WTC11 (cell line): ENCODE measurements around the gene ZNF598. TPM values are rescaled to one million over a fixed set of nuclear protein-coding genes. Genes with fewer than 3 reads are reported as not detected.

Experiments
- ATAC-seq: fragments of 200-7000 bp; cut with Tn5 transposase; 2 replicates; pipeline ENCODE4 v1.10.0; 2021; ENCODE audit warnings: mild to moderate bottlenecking, moderate library complexity
- CTCF ChIA-PET: fragments of 300-600 bp; sonication (Branson Sonifier 250); formaldehyde crosslinking; loops from one replicate; lab custom pipeline; 2021; ENCODE audit warnings: antibody characterized with exemption; lab: Charles Lee
- POLR2A ChIA-PET: fragments of 350-600 bp; sonication (Branson Sonifier 250); formaldehyde crosslinking; loops from one replicate; lab custom pipeline; 2021; ENCODE audit warnings: antibody characterized with exemption; lab: Charles Lee
- DNase-seq: peaks from one replicate; pipeline ENCODE4 v3.0.0; 2021; ENCODE audit warnings: low spot score
- H3K27ac Mint-ChIP-seq: 2 replicates; pipeline ENCODE4 v1.8.0; 2021; ENCODE audit warnings: mixed read lengths
- H3K27me3 Mint-ChIP-seq: 2 replicates; pipeline ENCODE4 v1.8.0; 2021; ENCODE audit warnings: low read depth, mild to moderate bottlenecking, moderate library complexity, mixed read lengths
- H3K36me3 Mint-ChIP-seq: 2 replicates; pipeline ENCODE4 v1.8.0; 2021; ENCODE audit warnings: mixed read lengths
- H3K4me1 Mint-ChIP-seq: 2 replicates; pipeline ENCODE4 v1.8.0; 2022; ENCODE audit warnings: mixed read lengths
- H3K4me3 Mint-ChIP-seq: 2 replicates; pipeline ENCODE4 v1.8.0; 2021; ENCODE audit warnings: mild to moderate bottlenecking, moderate library complexity, mixed read lengths
- H3K9me3 Mint-ChIP-seq: 2 replicates; pipeline ENCODE4 v1.8.0; 2021; ENCODE audit warnings: mixed read lengths
- CTCF ChIP-seq: fragments of 200-600 bp; IDR thresholded peaks from 2 replicates; pipeline ENCODE4 v1.8.0; 2022; ENCODE audit warnings: antibody characterized with exemption
- ELF4 ChIP-seq: sonication (generic); formaldehyde crosslinking; IDR thresholded peaks from 2 replicates; pipeline ENCODE4 v1.8.1; 2022; ENCODE audit warnings: low read depth, mild to moderate bottlenecking, moderate library complexity, missing genetic modification reagents
- FOXK1 ChIP-seq: sonication (generic); formaldehyde crosslinking; IDR thresholded peaks from 2 replicates; pipeline ENCODE4 v1.8.0; 2022; ENCODE audit warnings: mild to moderate bottlenecking, moderate library complexity, missing genetic modification reagents
- GABPB1 ChIP-seq: sonication (generic); formaldehyde crosslinking; IDR thresholded peaks from 2 replicates; pipeline ENCODE4 v1.8.1; 2023; ENCODE audit warnings: mild to moderate bottlenecking, missing genetic modification reagents
- HMGA2 ChIP-seq: fragments of 250-450 bp; sonication (Bioruptor Pico); IDR thresholded peaks from 2 replicates; pipeline ENCODE4 v1.4.0; 2021; ENCODE audit warnings: mild to moderate bottlenecking, moderate library complexity
- HMGXB4 ChIP-seq: sonication (generic); formaldehyde crosslinking; IDR thresholded peaks from 2 replicates; pipeline ENCODE4 v1.8.1; 2023; ENCODE audit warnings: mild to moderate bottlenecking, moderate library complexity, missing genetic modification reagents
- IRF1 ChIP-seq: sonication (generic); formaldehyde crosslinking; IDR thresholded peaks from 2 replicates; pipeline ENCODE4 v1.8.0; 2023; ENCODE audit warnings: missing genetic modification reagents
- JUN ChIP-seq: sonication (generic); formaldehyde crosslinking; IDR thresholded peaks from 2 replicates; pipeline ENCODE4 v1.8.0; 2023; ENCODE audit warnings: mild to moderate bottlenecking, missing genetic modification reagents
- KAT7 ChIP-seq: sonication (generic); formaldehyde crosslinking; IDR thresholded peaks from 2 replicates; pipeline ENCODE4 v1.8.1; 2023; ENCODE audit warnings: missing genetic modification reagents, mild to moderate bottlenecking, borderline replicate concordance
- NFATC4 ChIP-seq: fragments of 250-450 bp; sonication (Bioruptor Pico); IDR thresholded peaks from 2 replicates; pipeline ENCODE4 v1.9.0; 2021; ENCODE audit warnings: mild to moderate bottlenecking
- NFE2L1 ChIP-seq: sonication (generic); formaldehyde crosslinking; IDR thresholded peaks from 2 replicates; pipeline ENCODE4 v1.8.1; 2023; ENCODE audit warnings: missing genetic modification reagents
- NFYB ChIP-seq: sonication (generic); formaldehyde crosslinking; conservative IDR thresholded peaks from 2 replicates; pipeline ENCODE4 v1.8.0; 2022; ENCODE audit warnings: low read depth, missing genetic modification reagents
- NR2C2 ChIP-seq: sonication (generic); formaldehyde crosslinking; IDR thresholded peaks from 2 replicates; pipeline ENCODE4 v1.8.0; 2022; ENCODE audit warnings: mild to moderate bottlenecking, missing genetic modification reagents
- PRRX2 ChIP-seq: fragments of 250-450 bp; sonication (Bioruptor Pico); IDR thresholded peaks from 2 replicates; pipeline ENCODE4 v1.8.0; 2021; ENCODE audit warnings: mild to moderate bottlenecking
- SP1 ChIP-seq: sonication (generic); formaldehyde crosslinking; conservative IDR thresholded peaks from 2 replicates; pipeline ENCODE4 v1.8.1; 2022; ENCODE audit warnings: missing genetic modification reagents
- TCF7 ChIP-seq: sonication (generic); formaldehyde crosslinking; IDR thresholded peaks from 2 replicates; pipeline ENCODE4 v1.8.0; 2022; ENCODE audit warnings: mild to moderate bottlenecking, low read depth, missing genetic modification reagents, moderate library complexity
- TEAD1 ChIP-seq: sonication (generic); formaldehyde crosslinking; IDR thresholded peaks from 2 replicates; pipeline ENCODE4 v1.8.0; 2022; ENCODE audit warnings: mild to moderate bottlenecking, missing genetic modification reagents
- TEAD4 ChIP-seq: sonication (generic); formaldehyde crosslinking; IDR thresholded peaks from 2 replicates; pipeline ENCODE4 v1.8.0; 2022; ENCODE audit warnings: mild to moderate bottlenecking, missing genetic modification reagents
- ZBTB21 ChIP-seq: sonication (generic); formaldehyde crosslinking; IDR thresholded peaks from 2 replicates; pipeline ENCODE4 v1.8.1; 2023; ENCODE audit warnings: mild to moderate bottlenecking, missing genetic modification reagents, borderline replicate concordance
- ZNF396 ChIP-seq: fragments of 250-450 bp; sonication (Bioruptor Pico); IDR thresholded peaks from 2 replicates; pipeline ENCODE4 v1.8.0; 2021; ENCODE audit warnings: mild to moderate bottlenecking, moderate library complexity, borderline replicate concordance
- ZNF423 ChIP-seq: fragments of 250-450 bp; sonication (Bioruptor Pico); IDR thresholded peaks from 2 replicates; pipeline ENCODE4 v2.1.2; 2022; ENCODE audit warnings: mild to moderate bottlenecking, moderate library complexity
- total RNA-seq: library from RNA; stranded (reverse); gene quantifications from 3 replicates; pipeline ENCODE4 v1.2.3, GENCODE V29; 2021
- TF ChIP-seq, protein P1 (sequence below): sonication (generic); formaldehyde crosslinking; IDR thresholded peaks from 2 replicates; pipeline ENCODE4 v1.8.1; 2022; ENCODE audit warnings: mild to moderate bottlenecking, moderate library complexity, missing genetic modification reagents
- TF ChIP-seq, protein P2 (sequence below): fragments of 250-450 bp; sonication (Bioruptor Pico); IDR thresholded peaks from 2 replicates; pipeline ENCODE4 v1.9.0; 2021; ENCODE audit warnings: moderate library complexity, mild to moderate bottlenecking, inconsistent platforms, borderline replicate concordance
- TF ChIP-seq, protein P3 (sequence below): sonication (generic); formaldehyde crosslinking; IDR thresholded peaks from 2 replicates; pipeline ENCODE4 v1.8.1; 2023; ENCODE audit warnings: mild to moderate bottlenecking, missing genetic modification reagents
- TF ChIP-seq, protein P4 (sequence below): fragments of 250-450 bp; sonication (Bioruptor Pico); IDR thresholded peaks from 2 replicates; pipeline ENCODE4 v1.8.0; 2021; ENCODE audit warnings: mild to moderate bottlenecking
- TF ChIP-seq, protein P5 (sequence below): sonication (generic); formaldehyde crosslinking; IDR thresholded peaks from 2 replicates; pipeline ENCODE4 v1.8.1; 2022; ENCODE audit warnings: low read depth, missing genetic modification reagents, borderline replicate concordance

Gene ZNF598
- total RNA-seq, 1 experiment from 2014 or later: 66.4 TPM

DNA sequence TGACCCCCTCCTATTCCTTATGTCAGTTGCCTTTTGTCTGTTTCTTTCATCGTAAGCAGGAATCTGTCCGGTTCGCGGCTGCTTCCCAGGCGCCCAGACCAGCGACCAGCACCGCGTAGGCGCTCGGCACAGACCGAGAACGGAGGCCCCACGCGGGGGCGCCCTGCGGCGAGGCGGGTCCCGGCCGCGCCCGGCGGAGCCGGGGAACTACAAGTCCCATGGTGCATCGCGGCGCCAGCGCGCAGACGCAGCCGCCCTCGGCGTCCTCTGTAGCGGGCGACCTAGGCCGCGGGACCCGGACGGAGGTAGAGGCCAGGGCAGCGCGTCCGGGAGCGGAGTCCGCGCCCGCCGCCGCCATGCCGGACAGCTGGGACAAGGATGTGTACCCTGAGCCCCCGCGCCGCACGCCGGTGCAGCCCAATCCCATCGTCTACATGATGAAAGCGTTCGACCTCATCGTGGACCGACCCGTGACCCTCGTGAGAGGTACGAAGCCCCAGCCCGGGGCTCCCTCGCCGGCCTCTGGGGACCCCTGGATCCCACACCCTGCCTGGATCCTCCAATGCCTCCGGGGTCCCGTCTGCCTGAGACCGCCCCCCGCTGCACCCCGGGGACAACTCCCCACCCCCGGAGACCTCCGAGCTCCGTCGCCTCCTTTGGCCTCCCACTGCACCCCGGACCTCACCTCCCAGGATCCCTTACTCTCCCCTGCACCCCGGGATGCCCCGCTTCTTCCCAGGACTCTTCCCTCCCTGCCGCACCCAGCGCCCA lies 50.2 kb downstream of the ZNF598 start, which contains the start of gene NDUFB10 (continued):
- TF ChIP-seq JUN (CRISPR knock-in tag): 0 out of 2 replicates have a peak, but pooled peaks have one; percentile 71
- TF ChIP-seq TCF7: 0 out of 2 replicates have a peak, but pooled peaks have one; percentile 62
- TF ChIP-seq KAT7 (CRISPR knock-in tag): no peak
- TF ChIP-seq NR2C2: no peak
- TF ChIP-seq NFATC4 (CRISPR knock-in tag): no peak
- TF ChIP-seq, protein P1, sequence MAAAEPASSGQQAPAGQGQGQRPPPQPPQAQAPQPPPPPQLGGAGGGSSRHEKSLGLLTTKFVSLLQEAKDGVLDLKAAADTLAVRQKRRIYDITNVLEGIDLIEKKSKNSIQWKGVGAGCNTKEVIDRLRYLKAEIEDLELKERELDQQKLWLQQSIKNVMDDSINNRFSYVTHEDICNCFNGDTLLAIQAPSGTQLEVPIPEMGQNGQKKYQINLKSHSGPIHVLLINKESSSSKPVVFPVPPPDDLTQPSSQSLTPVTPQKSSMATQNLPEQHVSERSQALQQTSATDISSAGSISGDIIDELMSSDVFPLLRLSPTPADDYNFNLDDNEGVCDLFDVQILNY: peak; percentile 87
- peak; percentile 96 for TF ChIP-seq HMGXB4 (CRISPR knock-in tag)
- TF ChIP-seq, protein P2, sequence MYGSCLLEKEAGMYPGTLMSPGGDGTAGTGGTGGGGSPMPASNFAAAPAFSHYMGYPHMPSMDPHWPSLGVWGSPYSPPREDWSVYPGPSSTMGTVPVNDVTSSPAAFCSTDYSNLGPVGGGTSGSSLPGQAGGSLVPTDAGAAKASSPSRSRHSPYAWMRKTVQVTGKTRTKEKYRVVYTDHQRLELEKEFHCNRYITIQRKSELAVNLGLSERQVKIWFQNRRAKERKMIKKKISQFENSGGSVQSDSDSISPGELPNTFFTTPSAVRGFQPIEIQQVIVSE (CRISPR knock-in tag): no peak
- TF ChIP-seq SP1 (CRISPR knock-in tag): peak; percentile 83
- 0 out of 2 replicates have a peak, but pooled peaks have one; percentile 17 for TF ChIP-seq ZNF423 (CRISPR knock-in tag)
- TF ChIP-seq GABPB1 (CRISPR knock-in tag): peak; percentile 51; the same call in 1 of the 2 replicates
- TF ChIP-seq, protein P3, sequence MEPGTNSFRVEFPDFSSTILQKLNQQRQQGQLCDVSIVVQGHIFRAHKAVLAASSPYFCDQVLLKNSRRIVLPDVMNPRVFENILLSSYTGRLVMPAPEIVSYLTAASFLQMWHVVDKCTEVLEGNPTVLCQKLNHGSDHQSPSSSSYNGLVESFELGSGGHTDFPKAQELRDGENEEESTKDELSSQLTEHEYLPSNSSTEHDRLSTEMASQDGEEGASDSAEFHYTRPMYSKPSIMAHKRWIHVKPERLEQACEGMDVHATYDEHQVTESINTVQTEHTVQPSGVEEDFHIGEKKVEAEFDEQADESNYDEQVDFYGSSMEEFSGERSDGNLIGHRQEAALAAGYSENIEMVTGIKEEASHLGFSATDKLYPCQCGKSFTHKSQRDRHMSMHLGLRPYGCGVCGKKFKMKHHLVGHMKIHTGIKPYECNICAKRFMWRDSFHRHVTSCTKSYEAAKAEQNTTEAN: 0 out of 2 replicates have a peak, but pooled peaks have one; percentile 57
- TF ChIP-seq, protein P4, sequence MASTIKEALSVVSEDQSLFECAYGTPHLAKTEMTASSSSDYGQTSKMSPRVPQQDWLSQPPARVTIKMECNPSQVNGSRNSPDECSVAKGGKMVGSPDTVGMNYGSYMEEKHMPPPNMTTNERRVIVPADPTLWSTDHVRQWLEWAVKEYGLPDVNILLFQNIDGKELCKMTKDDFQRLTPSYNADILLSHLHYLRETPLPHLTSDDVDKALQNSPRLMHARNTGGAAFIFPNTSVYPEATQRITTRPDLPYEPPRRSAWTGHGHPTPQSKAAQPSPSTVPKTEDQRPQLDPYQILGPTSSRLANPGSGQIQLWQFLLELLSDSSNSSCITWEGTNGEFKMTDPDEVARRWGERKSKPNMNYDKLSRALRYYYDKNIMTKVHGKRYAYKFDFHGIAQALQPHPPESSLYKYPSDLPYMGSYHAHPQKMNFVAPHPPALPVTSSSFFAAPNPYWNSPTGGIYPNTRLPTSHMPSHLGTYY (CRISPR knock-in tag): peak; percentile 84; the same call in 1 of the 2 replicates

GRCh38 chr16:1958715-1959268 lies 50.8 kb downstream of the ZNF598 start:
- H3K4me1 Mint-ChIP-seq: peaks cover 33% of the 10 kb centered on the region
- DNase-seq (no peak), ATAC-seq (peak; percentile 0; the same call in 1 of the 2 replicates)
- H3K27ac Mint-ChIP-seq: no peak overlapping the region
- H3K27me3 Mint-ChIP-seq: peaks cover 6% of the 10 kb centered on the region
- ChIA-PET POLR2A (interaction anchor here (1.1 kb wide), 1 partner anchor 15 kb away, joined by 3 read pairs; no protein-coding TSS in a partner anchor), CTCF (interaction anchor here (0.8 to 1.8 kb wide), 4 partner anchors 13 to 182 kb away, joined by 3 to 5 read pairs (median 4); no protein-coding TSS in a partner anchor)
- peak overlapping the region; percentile 93 for H3K4me3 Mint-ChIP-seq
- peaks cover 28% of the 10 kb centered on the region for H3K36me3 Mint-ChIP-seq
- H3K9me3 Mint-ChIP-seq: no peaks in the 10 kb centered on the region
- no peak for TF ChIP-seq KAT7 (CRISPR knock-in tag)
- no peak for TF ChIP-seq ZNF396
- no peak for TF ChIP-seq FOXK1 (CRISPR knock-in tag)
- no peak for TF ChIP-seq NFYB (CRISPR knock-in tag)
- TF ChIP-seq TEAD4: no peak
- TF ChIP-seq ZBTB21 (CRISPR knock-in tag): no peak
- no peak for TF ChIP-seq HMGA2
- TF ChIP-seq PRRX2 (CRISPR knock-in tag): no peak
- TF ChIP-seq IRF1 (CRISPR knock-in tag): no peak
- no peak for TF ChIP-seq CTCF
- no peak for TF ChIP-seq NFE2L1
- no peak for TF ChIP-seq ELF4 (CRISPR knock-in tag)
- TF ChIP-seq, protein P5, sequence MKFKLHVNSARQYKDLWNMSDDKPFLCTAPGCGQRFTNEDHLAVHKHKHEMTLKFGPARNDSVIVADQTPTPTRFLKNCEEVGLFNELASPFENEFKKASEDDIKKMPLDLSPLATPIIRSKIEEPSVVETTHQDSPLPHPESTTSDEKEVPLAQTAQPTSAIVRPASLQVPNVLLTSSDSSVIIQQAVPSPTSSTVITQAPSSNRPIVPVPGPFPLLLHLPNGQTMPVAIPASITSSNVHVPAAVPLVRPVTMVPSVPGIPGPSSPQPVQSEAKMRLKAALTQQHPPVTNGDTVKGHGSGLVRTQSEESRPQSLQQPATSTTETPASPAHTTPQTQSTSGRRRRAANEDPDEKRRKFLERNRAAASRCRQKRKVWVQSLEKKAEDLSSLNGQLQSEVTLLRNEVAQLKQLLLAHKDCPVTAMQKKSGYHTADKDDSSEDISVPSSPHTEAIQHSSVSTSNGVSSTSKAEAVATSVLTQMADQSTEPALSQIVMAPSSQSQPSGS (CRISPR knock-in tag): no peak
- no peak for TF ChIP-seq TEAD1 (CRISPR knock-in tag)
